ENCODE data around the gene IL5RA. TPM values are rescaled to one million over a fixed set of nuclear protein-coding genes. Genes with fewer than 3 reads are reported as not detected.

IL5RA gene
- total and polyA plus RNA-seq, 4 donors: 0.18 TPM; not detected in 3

DNA sequence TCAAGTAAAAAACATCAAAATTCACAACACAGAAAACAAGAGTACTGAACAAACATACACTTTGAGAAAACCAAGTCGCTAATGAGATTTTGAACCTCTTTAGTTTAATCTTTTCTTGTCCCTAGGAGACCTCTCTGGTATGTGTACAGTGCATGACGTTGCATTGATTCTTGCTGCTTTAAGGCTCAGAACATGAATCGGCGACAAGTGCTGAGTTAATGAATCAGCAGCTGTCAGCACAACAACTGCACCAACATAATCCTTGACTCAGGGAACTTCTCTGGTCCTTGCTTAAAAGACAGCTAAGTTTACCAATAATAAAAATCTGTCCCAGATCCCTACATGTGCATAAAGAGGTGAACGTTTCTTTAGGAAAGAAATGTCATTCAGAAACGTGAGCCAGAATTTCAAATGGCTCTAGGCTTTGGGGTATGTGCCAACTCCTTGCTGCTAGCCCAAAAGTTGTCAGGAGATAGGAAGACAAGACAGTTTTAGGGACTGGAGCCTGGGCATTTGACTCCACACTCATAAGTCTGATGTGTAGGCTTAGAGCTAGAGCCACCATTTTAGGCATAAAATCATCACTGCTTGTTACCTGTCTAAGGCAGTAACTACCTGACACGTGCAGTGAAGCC, 86.9 kb downstream of the IL5RA start:
- no peaks in the 10 kb centered on the region for H3K36me3 ChIP-seq (ENCODE audit: control insufficient read depth in 1 of 2, insufficient read depth in 2 of 2, low read length in 1 of 2)
- WGBS, 2 donors: 37 to 39% methylated on average over 7 of the region's 7 CpGs
- H3K27me3 ChIP-seq (ENCODE audit: control insufficient read depth in 1 of 2, insufficient read depth in 2 of 2, low read length in 1 of 2): no peaks in the 10 kb centered on the region
- no peak overlapping the region for H3K4me3 ChIP-seq (ENCODE audit: low read length in 2 of 2)
- H3K27ac ChIP-seq (ENCODE audit: low read depth in 1 of 2, low read length in 2 of 2): no peak overlapping the region
- H3K9me3 ChIP-seq (ENCODE audit: control insufficient read depth, low read length): no peaks in the 10 kb centered on the region
- no peak for ATAC-seq (ENCODE audit: low FRiP score)
- no peaks in the 10 kb centered on the region for H3K4me1 ChIP-seq (ENCODE audit: control insufficient read depth in 1 of 2, insufficient read depth in 2 of 2, low read length in 2 of 2)
- DNase-seq: no peak
- intact Hi-C loops (cut with DNase I): no loop called here

DNA sequence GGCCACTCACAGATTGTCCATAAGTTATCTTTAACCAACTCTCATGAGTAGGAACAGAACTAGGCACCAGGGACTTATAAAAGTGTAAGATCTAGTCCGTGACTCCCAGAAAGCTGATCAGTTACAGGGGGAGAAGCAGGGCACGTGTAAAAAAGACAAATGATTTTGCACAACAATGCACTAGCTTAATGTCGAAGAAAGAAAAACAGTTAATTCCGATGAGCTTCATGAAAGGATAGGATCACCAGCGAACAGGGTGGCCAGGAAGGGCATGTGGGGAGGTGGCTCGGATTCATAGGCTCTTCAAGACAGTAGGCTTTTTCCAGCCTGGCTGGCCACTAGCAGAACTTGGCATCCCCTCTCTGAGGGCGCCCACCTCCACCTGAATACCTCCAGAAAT, 90.0 kb downstream of the IL5RA start:
- no peaks in the 10 kb centered on the region for H3K36me3 ChIP-seq (ENCODE audit: control insufficient read depth in 1 of 2, insufficient read depth in 2 of 2, low read length in 1 of 2)
- no peak for ATAC-seq (ENCODE audit: low FRiP score)
- intact Hi-C loops (cut with DNase I): no loop called here
- no peaks in the 10 kb centered on the region for H3K4me1 ChIP-seq (ENCODE audit: control insufficient read depth in 1 of 2, insufficient read depth in 2 of 2, low read length in 2 of 2)
- WGBS, 2 donors: 85 to 87% methylated on average over 7 of the region's 7 CpGs
- DNase-seq: no peak
- H3K27me3 ChIP-seq (ENCODE audit: control insufficient read depth in 1 of 2, insufficient read depth in 2 of 2, low read length in 1 of 2): no peaks in the 10 kb centered on the region
- H3K4me3 ChIP-seq (ENCODE audit: low read length in 2 of 2): no peak overlapping the region
- no peak overlapping the region for H3K27ac ChIP-seq (ENCODE audit: low read depth in 1 of 2, low read length in 2 of 2)
- no peaks in the 10 kb centered on the region for H3K9me3 ChIP-seq (ENCODE audit: control insufficient read depth, low read length)

Other genes with a start within 250 kb of the IL5RA start
- gene TRNT1, start 16.6 kb upstream of the IL5RA start, total RNA-seq: 10 to 100 TPM; 25.8 to 30.0 TPM
- gene TRNT1, start 16.6 kb upstream of the IL5RA start, polyA plus RNA-seq: 10 to 100 TPM in 1 of 2 donors, 1 to 10 TPM in 1; 8.6 to 17.7 TPM
- gene CRBN, start 69.3 kb upstream of the IL5RA start, total RNA-seq: 10 to 100 TPM; 43.2 to 68.5 TPM
- gene CRBN, start 69.3 kb upstream of the IL5RA start, polyA plus RNA-seq: 10 to 100 TPM; 28.3 to 50.6 TPM